NCI-H1930 (cell line): ENCODE measurements around the gene GAREM1.

Experiments used
- DNase-seq, 2 experiments: peaks; one replicate each; lab custom pipeline; 2025; lab: John Stamatoyannopoulos, UW

Gene GAREM1

GRCh38 chr18:32459361-32460101 lies 11.2 kb downstream of the GAREM1 start:
- no peak for DNase-seq

- DNase-seq: no peak
These were observed 15.3 kb downstream of the GAREM1 start for GRCh38 chr18:32455361-32455760.

GRCh38 chr18:32454593-32454992 lies 16.1 kb downstream of the GAREM1 start:
- no peak for DNase-seq

- DNase-seq: no peak
These were observed 19.8 kb downstream of the GAREM1 start for GRCh38 chr18:32450874-32451273.

- no peak for DNase-seq
These were observed 20.5 kb downstream of the GAREM1 start for GRCh38 chr18:32450026-32450691.

- DNase-seq: peak; percentile 80 to 84
These were observed 23.9 kb downstream of the GAREM1 start for GRCh38 chr18:32446780-32447179.

- DNase-seq: no peak
These were observed 24.8 kb downstream of the GAREM1 start for GRCh38 chr18:32445846-32446245.

GRCh38 chr18:32443706-32444215 lies 26.9 kb downstream of the GAREM1 start:
- DNase-seq: no peak

GRCh38 chr18:32443033-32443705 lies 27.5 kb downstream of the GAREM1 start:
- peak in 1 of 2 experiments; percentile 34 for DNase-seq

- no peak for DNase-seq
These were observed 28.1 kb downstream of the GAREM1 start for GRCh38 chr18:32442575-32442974.

- DNase-seq: no peak
These were observed 29.1 kb downstream of the GAREM1 start for GRCh38 chr18:32441533-32441932.

GRCh38 chr18:32440518-32440917 lies 30.2 kb downstream of the GAREM1 start:
- DNase-seq: no peak

GRCh38 chr18:32439802-32440201 lies 30.9 kb downstream of the GAREM1 start:
- peak in 1 of 2 experiments; percentile 46 for DNase-seq

GRCh38 chr18:32439241-32439640 lies 31.4 kb downstream of the GAREM1 start:
- DNase-seq: no peak

- DNase-seq: peak in 1 of 2 experiments; percentile 31
These were observed 32.5 kb downstream of the GAREM1 start for GRCh38 chr18:32438173-32438572.

- no peak for DNase-seq
These were observed 33.4 kb downstream of the GAREM1 start for GRCh38 chr18:32437100-32437834.

- no peak for DNase-seq
These were observed 34.8 kb downstream of the GAREM1 start for GRCh38 chr18:32435631-32436500.

- DNase-seq: no peak
These were observed 38.9 kb downstream of the GAREM1 start for GRCh38 chr18:32431753-32432152.

- no peak for DNase-seq
These were observed 41.3 kb downstream of the GAREM1 start for GRCh38 chr18:32429402-32429801.

GRCh38 chr18:32427084-32427900 lies 43.4 kb downstream of the GAREM1 start:
- DNase-seq: no peak
